GM12872 (cell line): ENCODE measurements around the gene CAV2.

Source experiments
- TF ChIP-seq, protein P1 (sequence below): IDR thresholded peaks from 3 replicates; pipeline ENCODE4 v1.5.1; 2011; ENCODE audit warnings: low read depth, mild to moderate bottlenecking, low read length, moderate library complexity; ENCODE audit not compliant: insufficient read depth

Gene CAV2

DNA sequence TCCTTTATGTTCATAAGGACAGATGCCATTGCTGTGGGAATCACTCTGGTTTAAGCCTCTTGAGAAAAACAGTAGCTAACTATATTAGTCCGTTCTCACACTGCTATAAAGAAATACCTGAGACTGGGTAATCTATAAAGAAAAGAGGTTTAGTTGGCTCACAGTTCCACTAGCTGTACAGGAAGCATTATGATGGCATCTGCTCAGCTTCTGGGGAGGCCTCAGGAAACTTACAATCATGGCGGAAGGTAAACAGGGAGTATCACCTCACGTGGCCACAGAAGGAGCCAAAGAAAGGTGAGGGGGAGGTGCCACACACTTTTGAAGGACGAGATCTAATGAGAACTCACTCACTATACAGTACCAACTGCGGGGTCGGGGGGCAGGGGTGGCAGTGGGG lies 2.9 kb upstream of the CAV2 start:
- TF ChIP-seq, protein P1, sequence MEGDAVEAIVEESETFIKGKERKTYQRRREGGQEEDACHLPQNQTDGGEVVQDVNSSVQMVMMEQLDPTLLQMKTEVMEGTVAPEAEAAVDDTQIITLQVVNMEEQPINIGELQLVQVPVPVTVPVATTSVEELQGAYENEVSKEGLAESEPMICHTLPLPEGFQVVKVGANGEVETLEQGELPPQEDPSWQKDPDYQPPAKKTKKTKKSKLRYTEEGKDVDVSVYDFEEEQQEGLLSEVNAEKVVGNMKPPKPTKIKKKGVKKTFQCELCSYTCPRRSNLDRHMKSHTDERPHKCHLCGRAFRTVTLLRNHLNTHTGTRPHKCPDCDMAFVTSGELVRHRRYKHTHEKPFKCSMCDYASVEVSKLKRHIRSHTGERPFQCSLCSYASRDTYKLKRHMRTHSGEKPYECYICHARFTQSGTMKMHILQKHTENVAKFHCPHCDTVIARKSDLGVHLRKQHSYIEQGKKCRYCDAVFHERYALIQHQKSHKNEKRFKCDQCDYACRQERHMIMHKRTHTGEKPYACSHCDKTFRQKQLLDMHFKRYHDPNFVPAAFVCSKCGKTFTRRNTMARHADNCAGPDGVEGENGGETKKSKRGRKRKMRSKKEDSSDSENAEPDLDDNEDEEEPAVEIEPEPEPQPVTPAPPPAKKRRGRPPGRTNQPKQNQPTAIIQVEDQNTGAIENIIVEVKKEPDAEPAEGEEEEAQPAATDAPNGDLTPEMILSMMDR: no peak

GRCh38 chr7:116497708-116498107 lies 1.8 kb upstream of the CAV2 start:
- TF ChIP-seq, protein P1: no peak

- TF ChIP-seq, protein P1: no peak
Observed at GRCh38 chr7:116500078-116500853, 728 bp downstream of the CAV2 start.

- TF ChIP-seq, protein P1: no peak
Observed at GRCh38 chr7:116501425-116502167, 2.1 kb downstream of the CAV2 start.

DNA sequence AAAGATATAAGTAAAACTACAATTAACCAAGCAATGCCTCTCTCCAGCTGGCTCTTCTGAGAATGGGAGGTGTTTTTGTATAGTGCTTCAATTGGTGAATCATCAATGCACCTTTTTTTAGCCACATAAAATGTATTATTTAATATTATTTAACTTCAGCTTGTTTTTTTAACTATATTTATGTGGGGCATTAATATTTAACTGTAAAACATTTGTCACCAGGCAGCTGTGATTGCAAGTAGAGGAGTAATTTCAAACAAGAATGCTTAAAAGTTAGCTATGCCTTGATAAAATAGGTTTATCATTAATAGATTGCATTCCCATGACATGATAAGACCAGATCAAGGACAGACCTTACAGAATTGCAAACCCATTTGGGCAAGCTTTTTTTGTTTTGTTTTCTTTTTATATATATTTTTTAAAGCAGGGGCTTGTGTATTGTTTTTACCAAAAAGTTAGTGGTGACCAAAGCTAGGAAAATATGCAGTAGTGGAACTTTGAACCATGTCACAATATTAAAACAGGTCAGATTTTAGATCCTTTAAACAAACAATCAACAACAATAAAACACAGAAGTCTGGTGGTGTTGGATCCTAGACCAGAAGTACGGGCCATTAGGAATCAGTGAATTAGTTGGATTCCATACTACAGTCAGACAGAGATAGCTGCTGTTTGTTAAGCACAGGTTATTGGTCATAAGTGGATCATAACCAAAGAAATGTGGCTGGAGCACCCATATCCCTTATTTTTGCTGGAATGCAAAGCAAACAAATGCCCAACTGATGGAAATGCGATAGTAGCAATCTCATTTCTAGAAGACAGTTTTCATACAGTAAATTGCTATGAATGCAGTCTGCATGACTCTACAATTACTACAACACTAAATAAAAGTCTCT lies 2.9 kb downstream of the CAV2 start:
- TF ChIP-seq, protein P1: no peak

- TF ChIP-seq, protein P1: no peak
Observed at GRCh38 chr7:116503835-116504234, 4.3 kb downstream of the CAV2 start.

GRCh38 chr7:116505278-116505677 lies 5.7 kb downstream of the CAV2 start:
- TF ChIP-seq, protein P1: no peak
